Esophagus squamous epithelium (tissue), 4 donors: ENCODE results near the gene CCDC82.

Source experiments
- CTCF ChIP-seq, 6 experiments: fragments of 450-650 bp in 4 of 6; fragments of 200-600 bp in 2 of 6; sonication (generic) in 2 of 6; IDR thresholded peaks; one replicate each; pipeline ENCODE4 v1.5.1; 2016 to 2019; ENCODE audit warnings: antibody characterized with exemption in 6 of 6, mild to moderate bottlenecking in 4 of 6, moderate library complexity in 4 of 6
- POLR2A ChIP-seq, 4 donors: fragments of 450-650 bp; IDR thresholded peaks; one replicate each; pipeline ENCODE4 v1.6.1; 2017; ENCODE audit warnings: antibody characterized with exemption in 4 of 4, mild to moderate bottlenecking in 4 of 4, moderate library complexity in 3 of 4

- TF ChIP-seq CTCF (IDR thresholded peaks at IDR 0.05): no peak
- TF ChIP-seq POLR2A (IDR thresholded peaks at IDR 0.05): no peak
Measured at GRCh38 chr11:96430668-96431067, 41.0 kb upstream of the CCDC82 start.
